Activated B cell treated with CpG ODN at 0.5 μM for 24 hours (primary cell): ENCODE data around the gene METTL13. TPM values are rescaled to one million over a fixed set of nuclear protein-coding genes. Genes with fewer than 3 reads are reported as not detected.

ENCODE experiments used
- ATAC-seq: fragments of 200-7000 bp; cut with Tn5 transposase; one replicate; pipeline ENCODE4 v1.10.0; 2021; ENCODE audit warnings: low read depth, mild to moderate bottlenecking, moderate library complexity
- CTCF ChIA-PET: fragments of 350-600 bp; sonication (Branson Sonifier 250); formaldehyde crosslinking; loops from one replicate; lab custom pipeline; 2021; ENCODE audit warnings: antibody characterized with exemption; lab: Charles Lee
- POLR2A ChIA-PET: fragments of 350-600 bp; sonication (Branson Sonifier 250); formaldehyde crosslinking; loops from one replicate; lab custom pipeline; 2021; ENCODE audit warnings: antibody characterized with exemption; lab: Charles Lee
- DNase-seq: peaks from one replicate; pipeline ENCODE4 v3.0.0; 2022
- H3K27ac Mint-ChIP-seq: one replicate; pipeline ENCODE4 v1.8.0; 2020; ENCODE audit warnings: mixed read lengths
- H3K27me3 Mint-ChIP-seq: one replicate; pipeline ENCODE4 v1.8.0; 2021; ENCODE audit warnings: mixed read lengths
- H3K36me3 Mint-ChIP-seq: one replicate; pipeline ENCODE4 v1.8.0; 2021; ENCODE audit warnings: low read depth, mixed read lengths
- H3K4me1 Mint-ChIP-seq: one replicate; pipeline ENCODE4 v1.8.0; 2021; ENCODE audit warnings: mixed read lengths
- H3K4me3 Mint-ChIP-seq: one replicate; pipeline ENCODE4 v1.8.0; 2020; ENCODE audit warnings: mild to moderate bottlenecking, mixed read lengths
- H3K9me3 Mint-ChIP-seq: one replicate; pipeline ENCODE4 v1.8.0; 2020; ENCODE audit warnings: mixed read lengths
- CTCF ChIP-seq: fragments of 200-600 bp; IDR thresholded peaks from one replicate; pipeline ENCODE4 v1.8.0; 2022; ENCODE audit warnings: antibody characterized with exemption, mild to moderate bottlenecking
- intact Hi-C: fragments of 100-400 bp; cut with micrococcal nuclease; formaldehyde crosslinking; loops from one replicate; pipeline ENCODE4 v1.15.1; 2024
- total RNA-seq: library from RNA; stranded (reverse); gene quantifications from 2 replicates; pipeline ENCODE4 v1.2.3, GENCODE V29; 2022

The METTL13 gene
- total RNA-seq, 1 donor from 2014 or later, result 35.7 TPM

DNA sequence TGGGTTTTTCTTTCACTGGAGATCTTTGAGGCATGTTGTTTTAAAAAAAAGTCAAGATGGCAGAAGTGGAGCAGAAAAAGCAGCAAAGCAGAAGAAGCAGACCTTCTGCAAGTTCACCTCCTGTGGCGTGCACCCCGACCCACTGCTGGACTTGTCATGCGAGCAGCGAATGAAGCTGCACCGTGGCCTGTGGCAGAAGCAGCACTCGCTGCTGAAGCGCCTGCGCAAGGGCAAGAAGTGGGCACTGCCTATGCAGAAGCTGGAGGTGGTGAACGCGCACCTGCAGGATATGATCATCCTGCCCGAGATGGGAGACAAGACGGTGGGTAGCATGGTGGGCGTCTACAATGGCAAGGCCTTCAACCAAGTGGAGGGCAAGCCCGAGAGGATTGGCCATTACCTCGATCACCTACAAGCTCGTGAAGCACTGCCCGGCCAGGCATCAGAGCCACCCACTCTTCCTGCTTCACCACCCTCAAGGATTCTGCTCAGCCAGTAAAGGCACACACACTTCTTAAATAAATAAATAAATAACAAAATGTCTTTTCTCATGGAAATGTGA, 22.1 kb downstream of the METTL13 start:
- ATAC-seq, result no peak
- H3K27ac Mint-ChIP-seq, result no peak overlapping the region
- DNase-seq, result no peak
- intact Hi-C loops, result no loop called here
- H3K9me3 Mint-ChIP-seq, result no peaks in the 10 kb centered on the region
- H3K4me1 Mint-ChIP-seq, result peaks cover 28% of the 10 kb centered on the region
- no peak for TF ChIP-seq CTCF
- CTCF ChIA-PET, result interaction anchor here (0.6 to 8.4 kb wide), 3 partner anchors 7 to 199 kb away, joined by 4 to 160 read pairs (median 25); no protein-coding TSS in a partner anchor
- H3K36me3 Mint-ChIP-seq, result peaks cover 3% of the 10 kb centered on the region
- no peaks in the 10 kb centered on the region for H3K27me3 Mint-ChIP-seq
- H3K4me3 Mint-ChIP-seq, result no peak overlapping the region
- POLR2A ChIA-PET, result no interaction called here

DNA sequence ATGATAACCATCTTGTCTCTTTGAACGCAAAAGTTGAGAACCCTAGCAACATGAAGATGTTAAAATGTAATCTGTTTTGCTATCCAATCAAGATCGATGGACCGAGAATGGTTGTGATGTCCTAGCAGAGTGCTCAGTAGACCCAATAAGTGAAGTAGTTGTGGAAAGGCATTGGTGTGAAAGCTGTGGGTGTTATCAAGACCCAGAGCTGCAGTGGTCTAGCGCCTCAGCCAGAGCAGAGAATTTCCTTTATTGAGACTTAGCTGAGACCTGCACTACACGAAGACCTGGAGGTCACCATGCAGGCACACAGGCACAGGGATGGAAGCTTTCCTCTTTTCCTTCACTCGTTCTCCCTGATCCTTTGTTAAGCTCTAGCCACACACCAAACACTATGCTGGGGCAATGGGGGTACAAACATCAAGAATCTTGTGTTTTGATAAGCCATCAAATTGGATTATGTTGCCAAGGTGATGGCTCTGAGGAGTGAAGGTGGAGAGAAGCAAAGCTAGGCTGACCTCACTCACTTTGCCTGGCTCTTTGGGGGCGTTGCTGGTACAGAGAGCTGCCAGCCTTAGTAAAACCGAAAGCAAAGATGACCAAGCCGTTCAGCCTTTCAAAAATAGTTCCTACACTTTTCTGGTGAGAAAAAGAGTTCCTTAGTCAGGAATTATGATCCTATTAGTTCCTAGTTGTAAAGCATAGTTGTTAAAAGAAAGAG, 24.1 kb downstream of the METTL13 start:
- ATAC-seq, result peak; percentile 56
- no peaks in the 10 kb centered on the region for H3K9me3 Mint-ChIP-seq
- no peaks in the 10 kb centered on the region for H3K36me3 Mint-ChIP-seq
- peak overlapping the region; percentile 35 for H3K4me3 Mint-ChIP-seq
- CTCF ChIA-PET, result interaction anchor here (0.7 to 8.4 kb wide), 2 partner anchors 181 to 197 kb away, joined by 3 to 160 read pairs; no protein-coding TSS in a partner anchor
- POLR2A ChIA-PET, result no interaction called here
- H3K4me1 Mint-ChIP-seq, result peaks cover 28% of the 10 kb centered on the region
- H3K27ac Mint-ChIP-seq, result no peak overlapping the region
- intact Hi-C loops, result no loop called here
- no peak for TF ChIP-seq CTCF
- no peaks in the 10 kb centered on the region for H3K27me3 Mint-ChIP-seq
- DNase-seq, result no peak

- no peak overlapping the region for H3K4me3 Mint-ChIP-seq
- no peak overlapping the region for H3K27ac Mint-ChIP-seq
- H3K9me3 Mint-ChIP-seq, result no peaks in the 10 kb centered on the region
- peaks cover 28% of the 10 kb centered on the region for H3K4me1 Mint-ChIP-seq
- DNase-seq (no peak), ATAC-seq (peak; percentile 34)
- H3K36me3 Mint-ChIP-seq, result no peaks in the 10 kb centered on the region
- intact Hi-C loops, result no loop called here
- ChIA-PET CTCF (no interaction called here), POLR2A (no interaction called here)
- TF ChIP-seq CTCF, result no peak
- no peaks in the 10 kb centered on the region for H3K27me3 Mint-ChIP-seq
These were observed 26.1 kb downstream of the METTL13 start for GRCh38 chr1:171807556-171807955.

GRCh38 chr1:171809834-171810233, 28.4 kb downstream of the METTL13 start:
- Mint-ChIP-seq H3K9me3 (no peaks in the 10 kb centered on the region), H3K36me3 (no peaks in the 10 kb centered on the region), H3K4me3 (no peak overlapping the region), H3K27ac (no peak overlapping the region), H3K27me3 (no peaks in the 10 kb centered on the region), H3K4me1 (peaks cover 26% of the 10 kb centered on the region)
- ATAC-seq (no peak), DNase-seq (no peak)
- CTCF ChIA-PET, result interaction anchor here (4.8 kb wide), 1 partner anchor 8 kb away, joined by 25 read pairs; no protein-coding TSS in a partner anchor
- no peak for TF ChIP-seq CTCF
- intact Hi-C loops, result no loop called here
- POLR2A ChIA-PET, result no interaction called here

GRCh38 chr1:171811672-171812071, 30.2 kb downstream of the METTL13 start:
- TF ChIP-seq CTCF, result no peak
- ATAC-seq (no peak), DNase-seq (no peak)
- Mint-ChIP-seq H3K9me3 (no peaks in the 10 kb centered on the region), H3K27me3 (no peaks in the 10 kb centered on the region), H3K4me1 (peaks cover 11% of the 10 kb centered on the region), H3K36me3 (no peaks in the 10 kb centered on the region), H3K27ac (no peak overlapping the region), H3K4me3 (no peak overlapping the region)
- ChIA-PET POLR2A (no interaction called here), CTCF (interaction anchor here (4.8 kb wide), 1 partner anchor 10 kb away, joined by 25 read pairs; no protein-coding TSS in a partner anchor)
- intact Hi-C loops, result no loop called here
